GM21390 (cell line): ENCODE results near the gene GNB1.
"Not testable (repeated sequence)": the region's sequence is repeated elsewhere in the genome, so short reads cannot be mapped to it uniquely, and the experiment has no call there.

Experiments used
- ATAC-seq: cut with Tn5 transposase; IDR thresholded peaks from one replicate; pipeline ENCODE4 v1.9.1; 2021; ENCODE audit not compliant: unreplicated experiment

Gene GNB1

GRCh38 chr1:1752190-1752589 lies 138.7 kb downstream of the GNB1 start:
- no peak for ATAC-seq

- ATAC-seq: not testable (repeated sequence)
Observed at GRCh38 chr1:1749941-1750340, 140.9 kb downstream of the GNB1 start.

- ATAC-seq: no peak
Observed at GRCh38 chr1:1748686-1749321, 142.1 kb downstream of the GNB1 start.

GRCh38 chr1:1746566-1746909 lies 144.3 kb downstream of the GNB1 start:
- peak; percentile 83 for ATAC-seq

GRCh38 chr1:1745651-1746565 lies 145.0 kb downstream of the GNB1 start:
- peak; percentile 70 for ATAC-seq

- ATAC-seq: not testable (repeated sequence)
Observed at GRCh38 chr1:1742529-1742928, 148.4 kb downstream of the GNB1 start.

- not testable (repeated sequence) for ATAC-seq
Observed at GRCh38 chr1:1741013-1741412, 149.9 kb downstream of the GNB1 start.

- not testable (repeated sequence) for ATAC-seq
Observed at GRCh38 chr1:1738799-1739337, 152.0 kb downstream of the GNB1 start.

GRCh38 chr1:1737675-1738590 lies 153.0 kb downstream of the GNB1 start:
- ATAC-seq: not testable (repeated sequence)
